BE2C (cell line): ENCODE results near the gene KCNJ14.

Experiments
- DNase-seq: peaks from one replicate; pipeline ENCODE4 v3.0.0-alpha.2; 2020
- H3K27me3 ChIP-seq: fragments of 250-450 bp; sonication (Bioruptor Pico); 2 replicates; pipeline ENCODE4 v1.5.1; 2020; ENCODE audit warnings: mild to moderate bottlenecking
- H3K36me3 ChIP-seq: fragments of 250-450 bp; sonication (Bioruptor Pico); 2 replicates; pipeline ENCODE4 v1.5.1; 2020; ENCODE audit warnings: mild to moderate bottlenecking
- H3K4me1 ChIP-seq: fragments of 250-450 bp; sonication (Bioruptor Pico); 2 replicates; pipeline ENCODE4 v1.5.1; 2020
- H3K4me3 ChIP-seq: 2 replicates; pipeline ENCODE4 v1.5.1; 2011; ENCODE audit warnings: low read depth, low read length
- H3K9me3 ChIP-seq: fragments of 250-450 bp; sonication (Bioruptor Pico); 2 replicates; pipeline ENCODE4 v1.5.1; 2020
- TF ChIP-seq, protein P1 (sequence below): IDR thresholded peaks from 2 replicates; pipeline ENCODE4 v1.5.1; 2012; ENCODE audit warnings: mild to moderate bottlenecking, low read depth, low read length

Gene KCNJ14

DNA sequence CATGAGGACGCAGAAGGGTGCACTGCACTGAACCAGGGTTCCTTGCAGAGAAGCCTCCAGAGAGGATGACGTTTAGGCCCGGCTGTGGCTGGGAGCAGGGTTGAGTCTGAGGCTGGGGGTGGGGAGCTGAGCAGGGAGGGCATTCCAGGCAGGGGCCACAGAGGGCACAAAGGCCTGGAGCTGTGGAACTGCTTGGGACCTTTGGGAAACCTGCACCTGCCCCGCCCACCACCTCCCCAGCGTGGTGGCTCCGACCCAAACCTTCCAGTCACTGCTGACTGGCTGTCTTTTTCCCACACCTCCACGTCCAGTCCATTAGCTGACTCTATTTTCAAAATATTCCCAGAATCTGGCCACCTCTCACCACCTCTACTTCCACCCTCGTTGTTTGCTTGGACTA lies 61.2 kb downstream of the KCNJ14 start:
- Histone ChIP-seq H3K27me3 (no peaks in the 10 kb centered on the region; the same call in 1 of the 2 replicates), H3K36me3 (no peaks in the 10 kb centered on the region), H3K4me3 (no peak overlapping the region), H3K9me3 (no peaks in the 10 kb centered on the region), H3K4me1 (no peaks in the 10 kb centered on the region)
- TF ChIP-seq, protein P1, sequence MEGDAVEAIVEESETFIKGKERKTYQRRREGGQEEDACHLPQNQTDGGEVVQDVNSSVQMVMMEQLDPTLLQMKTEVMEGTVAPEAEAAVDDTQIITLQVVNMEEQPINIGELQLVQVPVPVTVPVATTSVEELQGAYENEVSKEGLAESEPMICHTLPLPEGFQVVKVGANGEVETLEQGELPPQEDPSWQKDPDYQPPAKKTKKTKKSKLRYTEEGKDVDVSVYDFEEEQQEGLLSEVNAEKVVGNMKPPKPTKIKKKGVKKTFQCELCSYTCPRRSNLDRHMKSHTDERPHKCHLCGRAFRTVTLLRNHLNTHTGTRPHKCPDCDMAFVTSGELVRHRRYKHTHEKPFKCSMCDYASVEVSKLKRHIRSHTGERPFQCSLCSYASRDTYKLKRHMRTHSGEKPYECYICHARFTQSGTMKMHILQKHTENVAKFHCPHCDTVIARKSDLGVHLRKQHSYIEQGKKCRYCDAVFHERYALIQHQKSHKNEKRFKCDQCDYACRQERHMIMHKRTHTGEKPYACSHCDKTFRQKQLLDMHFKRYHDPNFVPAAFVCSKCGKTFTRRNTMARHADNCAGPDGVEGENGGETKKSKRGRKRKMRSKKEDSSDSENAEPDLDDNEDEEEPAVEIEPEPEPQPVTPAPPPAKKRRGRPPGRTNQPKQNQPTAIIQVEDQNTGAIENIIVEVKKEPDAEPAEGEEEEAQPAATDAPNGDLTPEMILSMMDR = no peak
- DNase-seq = no peak
